ENCODE measurements around the gene SORCS3. TPM values are rescaled to one million over a fixed set of nuclear protein-coding genes. Genes with fewer than 3 reads are reported as not detected.
A peak's percentile ranks its signal among the peaks of the same experiment; 100 is the strongest.

The SORCS3 gene
- total and polyA plus RNA-seq, 4 donors, result 0.29 TPM; not detected in 3

DNA sequence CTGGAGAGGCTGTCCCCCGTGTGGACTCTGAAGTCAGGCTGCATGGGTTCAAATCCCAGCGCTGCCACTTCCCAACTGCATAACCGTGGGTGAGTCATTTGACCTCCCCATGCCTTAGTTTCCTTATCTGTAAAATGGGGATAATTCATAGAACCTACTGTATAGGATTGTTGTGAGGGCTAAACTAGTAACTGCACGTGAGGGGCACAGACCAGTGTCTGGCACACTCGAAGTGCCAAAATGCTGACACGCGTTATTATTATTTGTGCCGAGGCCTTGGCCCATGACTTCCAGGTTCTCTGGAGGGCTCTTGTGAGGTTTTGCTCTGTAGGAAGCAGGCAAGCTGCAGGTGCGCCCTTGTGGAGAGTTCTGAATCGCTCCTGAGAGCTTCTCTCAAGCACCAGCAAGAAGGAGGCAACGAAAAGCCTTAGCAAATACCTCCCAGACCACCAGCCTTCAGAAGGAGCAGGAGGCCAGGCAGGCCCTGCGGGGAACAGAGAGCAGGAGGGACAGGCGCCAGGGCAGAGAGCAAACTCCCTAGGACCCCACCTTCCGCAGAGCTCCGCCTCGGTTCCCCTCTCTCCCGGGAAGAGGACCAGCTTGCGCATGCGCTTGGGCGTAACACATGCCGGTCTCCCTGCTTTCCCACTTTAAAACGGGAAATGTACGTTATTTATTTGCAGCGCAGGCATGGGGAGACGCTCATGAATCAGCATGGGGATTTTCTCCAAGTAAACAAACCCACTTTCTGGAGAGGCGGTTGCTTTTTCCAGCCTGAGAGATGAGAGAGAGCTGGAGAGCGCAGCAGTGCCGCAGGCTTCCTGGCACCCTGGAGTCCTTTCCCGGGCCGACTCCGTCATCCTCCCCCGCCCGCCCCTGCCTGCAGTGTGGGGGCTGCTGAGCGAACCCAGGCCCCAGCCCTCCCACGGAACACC is 39.6 kb downstream of the SORCS3 start:
- intact Hi-C loops (cut with DNase I), result no loop called here

DNA sequence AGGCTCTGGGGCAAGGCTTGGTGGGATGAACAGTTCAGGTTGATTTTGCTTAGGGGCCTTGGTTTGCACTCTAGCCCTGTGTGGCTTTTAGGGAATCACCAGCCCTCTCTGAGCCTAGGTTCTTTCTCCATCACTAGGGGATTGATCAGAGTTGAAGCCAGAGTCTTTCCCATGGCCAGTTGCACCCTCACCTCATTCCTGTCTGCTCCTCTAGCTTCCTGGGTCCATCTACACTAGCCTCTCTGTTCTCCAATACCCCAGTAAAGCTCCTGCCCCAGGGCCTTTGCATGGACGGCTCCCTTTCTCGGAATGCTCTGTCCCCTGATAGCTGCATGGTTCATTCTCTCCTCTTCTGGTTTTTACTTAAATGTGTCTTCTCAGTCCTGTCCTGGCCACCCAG is 40.4 kb downstream of the SORCS3 start:
- H3K27ac ChIP-seq (ENCODE audit: low read depth in 1 of 2, low read length in 2 of 2), result no peak overlapping the region
- no peak overlapping the region for H3K4me3 ChIP-seq (ENCODE audit: low read length in 2 of 2)
- no peaks in the 10 kb centered on the region for H3K4me1 ChIP-seq (ENCODE audit: control insufficient read depth in 1 of 2, insufficient read depth in 2 of 2, low read length in 2 of 2)
- peaks cover 0 to 2% of the 10 kb centered on the region in 2 donors for H3K27me3 ChIP-seq (ENCODE audit: control insufficient read depth in 1 of 2, insufficient read depth in 2 of 2, low read length in 1 of 2)
- H3K36me3 ChIP-seq (ENCODE audit: control insufficient read depth in 1 of 2, insufficient read depth in 2 of 2, low read length in 1 of 2), result no peaks in the 10 kb centered on the region
- WGBS, 2 donors, result 37 to 95% methylated on average over 2 of the region's 2 CpGs
- intact Hi-C loops (cut with DNase I), result no loop called here
- DNase-seq, result no peak
- no peak for ATAC-seq (ENCODE audit: low FRiP score)
- H3K9me3 ChIP-seq (ENCODE audit: control insufficient read depth, low read length), result no peaks in the 10 kb centered on the region

More for the DNA sequence above, 39.6 kb downstream of the SORCS3 start:
- 19 to 20% methylated on average over 34 to 35 of the region's 35 CpGs for WGBS, 2 donors
- ATAC-seq (ENCODE audit: low FRiP score) (peak; percentile 8), DNase-seq (no peak)
- no peaks in the 10 kb centered on the region for H3K36me3 ChIP-seq (ENCODE audit: control insufficient read depth in 1 of 2, insufficient read depth in 2 of 2, low read length in 1 of 2)
- no peak overlapping the region for H3K27ac ChIP-seq (ENCODE audit: low read depth in 1 of 2, low read length in 2 of 2)
- H3K9me3 ChIP-seq (ENCODE audit: control insufficient read depth, low read length), result no peaks in the 10 kb centered on the region
- H3K4me1 ChIP-seq (ENCODE audit: control insufficient read depth in 1 of 2, insufficient read depth in 2 of 2, low read length in 2 of 2), result no peaks in the 10 kb centered on the region
- H3K27me3 ChIP-seq (ENCODE audit: control insufficient read depth in 1 of 2, insufficient read depth in 2 of 2, low read length in 1 of 2), result peaks cover 0 to 2% of the 10 kb centered on the region in 2 donors
- no peak overlapping the region for H3K4me3 ChIP-seq (ENCODE audit: low read length in 2 of 2)

DNA sequence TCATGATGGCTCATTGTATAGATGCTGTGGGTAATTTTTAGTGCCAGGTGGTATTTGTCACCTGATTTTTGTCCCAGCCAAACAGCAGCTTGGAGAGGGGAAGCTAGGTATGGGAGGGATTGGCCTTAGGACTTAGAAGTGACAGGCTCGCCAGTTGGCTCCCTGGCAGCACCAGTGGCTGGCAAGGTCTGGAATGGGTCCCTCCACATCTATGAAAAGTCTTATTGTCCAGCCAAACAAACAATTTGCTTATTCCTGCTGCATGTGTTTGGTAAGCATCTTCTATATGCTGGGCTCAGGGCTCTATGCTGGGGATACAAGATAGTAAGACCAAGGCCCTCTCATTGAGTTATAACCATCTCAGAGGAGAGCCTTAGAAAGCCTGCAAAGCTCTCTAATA is 42.5 kb downstream of the SORCS3 start:
- no peaks in the 10 kb centered on the region for H3K4me1 ChIP-seq (ENCODE audit: control insufficient read depth in 1 of 2, insufficient read depth in 2 of 2, low read length in 2 of 2)
- H3K9me3 ChIP-seq (ENCODE audit: control insufficient read depth, low read length), result no peaks in the 10 kb centered on the region
- DNase-seq (no peak), ATAC-seq (ENCODE audit: low FRiP score) (no peak)
- no peak overlapping the region for H3K27ac ChIP-seq (ENCODE audit: low read depth in 1 of 2, low read length in 2 of 2)
- H3K36me3 ChIP-seq (ENCODE audit: control insufficient read depth in 1 of 2, insufficient read depth in 2 of 2, low read length in 1 of 2), result no peaks in the 10 kb centered on the region
- WGBS, 2 donors, result 80 to 88% methylated on average over 1 of the region's 1 CpG
- intact Hi-C loops (cut with DNase I), result no loop called here
- no peak overlapping the region for H3K4me3 ChIP-seq (ENCODE audit: low read length in 2 of 2)
- H3K27me3 ChIP-seq (ENCODE audit: control insufficient read depth in 1 of 2, insufficient read depth in 2 of 2, low read length in 1 of 2), result no peaks in the 10 kb centered on the region

DNA sequence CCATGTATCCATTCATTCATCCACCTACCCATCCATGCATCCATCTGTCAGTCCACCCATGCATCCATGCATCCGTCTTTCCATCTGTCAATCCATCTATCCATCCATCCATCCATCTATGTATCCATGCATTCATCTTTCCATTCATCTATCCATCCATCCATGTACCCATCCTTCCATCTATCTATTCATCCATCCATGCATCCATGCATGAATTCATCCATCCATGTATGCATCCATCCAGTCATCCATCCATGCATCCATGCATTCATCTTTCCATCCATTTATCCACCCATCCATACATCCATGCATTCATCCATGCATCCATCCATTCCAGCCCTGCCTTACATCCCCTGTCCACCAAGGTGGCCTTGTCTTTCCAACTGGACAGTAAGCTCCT is 45.7 kb downstream of the SORCS3 start:
- Histone ChIP-seq H3K36me3 (ENCODE audit: control insufficient read depth in 1 of 2, insufficient read depth in 2 of 2, low read length in 1 of 2) (no peaks in the 10 kb centered on the region), H3K4me1 (ENCODE audit: control insufficient read depth in 1 of 2, insufficient read depth in 2 of 2, low read length in 2 of 2) (no peaks in the 10 kb centered on the region), H3K4me3 (ENCODE audit: low read length in 2 of 2) (no peak overlapping the region), H3K9me3 (ENCODE audit: control insufficient read depth, low read length) (peaks cover 4% of the 10 kb centered on the region), H3K27ac (ENCODE audit: low read depth in 1 of 2, low read length in 2 of 2) (no peak overlapping the region), H3K27me3 (ENCODE audit: control insufficient read depth in 1 of 2, insufficient read depth in 2 of 2, low read length in 1 of 2) (no peaks in the 10 kb centered on the region)
- ATAC-seq (ENCODE audit: low FRiP score) (no peak), DNase-seq (no peak)
- intact Hi-C loops (cut with DNase I), result no loop called here
- 38 to 80% methylated on average over 1 of the region's 1 CpG for WGBS, 2 donors

DNA sequence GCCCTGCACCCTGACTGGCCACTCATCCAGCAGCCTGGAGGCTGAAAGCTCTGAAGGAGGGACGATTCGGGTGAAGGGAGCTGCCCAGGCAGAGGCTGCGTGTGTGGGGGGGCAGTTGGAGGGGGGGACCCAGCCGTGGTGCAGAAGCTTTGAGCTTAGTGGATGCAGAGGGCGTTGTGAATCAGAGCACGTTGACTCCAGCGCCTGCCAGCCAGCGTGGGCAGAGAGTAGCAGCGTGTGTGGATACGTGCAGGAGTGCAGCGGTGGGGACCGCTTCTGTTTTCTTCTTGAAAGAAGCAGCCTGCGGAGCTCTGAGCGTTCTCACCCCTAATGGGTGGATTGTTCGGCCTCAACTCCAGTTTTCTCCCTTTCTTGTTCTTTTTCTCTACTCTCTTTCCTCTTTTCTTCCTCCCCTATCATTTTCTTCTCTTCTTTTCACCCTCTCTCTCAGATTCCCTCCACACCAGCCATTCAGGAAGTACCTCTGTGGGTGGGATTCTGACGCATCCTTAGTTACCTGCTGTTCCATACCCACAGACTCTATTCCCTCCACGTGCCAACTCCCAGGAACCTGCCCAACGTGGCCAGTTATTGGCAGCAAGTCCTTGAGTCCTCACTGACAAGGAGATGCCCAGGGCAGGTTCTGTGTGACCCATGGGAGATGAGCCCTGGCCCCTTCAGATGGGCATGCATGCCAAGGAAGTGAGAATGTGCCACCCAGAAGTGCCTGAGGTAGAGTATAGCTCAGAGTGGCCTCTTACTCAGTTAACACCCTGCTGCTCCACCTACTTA is 47.4 kb downstream of the SORCS3 start:
- Histone ChIP-seq H3K27me3 (ENCODE audit: control insufficient read depth in 1 of 2, insufficient read depth in 2 of 2, low read length in 1 of 2) (no peaks in the 10 kb centered on the region), H3K36me3 (ENCODE audit: control insufficient read depth in 1 of 2, insufficient read depth in 2 of 2, low read length in 1 of 2) (no peaks in the 10 kb centered on the region), H3K4me3 (ENCODE audit: low read length in 2 of 2) (no peak overlapping the region), H3K9me3 (ENCODE audit: control insufficient read depth, low read length) (peaks cover 4% of the 10 kb centered on the region), H3K4me1 (ENCODE audit: control insufficient read depth in 1 of 2, insufficient read depth in 2 of 2, low read length in 2 of 2) (no peaks in the 10 kb centered on the region), H3K27ac (ENCODE audit: low read depth in 1 of 2, low read length in 2 of 2) (no peak overlapping the region)
- ATAC-seq (ENCODE audit: low FRiP score), result no peak
- intact Hi-C loops (cut with DNase I), result no loop called here
- WGBS, 2 donors, result 48 to 56% methylated on average over 18 of the region's 18 CpGs
- no peak for DNase-seq

DNA sequence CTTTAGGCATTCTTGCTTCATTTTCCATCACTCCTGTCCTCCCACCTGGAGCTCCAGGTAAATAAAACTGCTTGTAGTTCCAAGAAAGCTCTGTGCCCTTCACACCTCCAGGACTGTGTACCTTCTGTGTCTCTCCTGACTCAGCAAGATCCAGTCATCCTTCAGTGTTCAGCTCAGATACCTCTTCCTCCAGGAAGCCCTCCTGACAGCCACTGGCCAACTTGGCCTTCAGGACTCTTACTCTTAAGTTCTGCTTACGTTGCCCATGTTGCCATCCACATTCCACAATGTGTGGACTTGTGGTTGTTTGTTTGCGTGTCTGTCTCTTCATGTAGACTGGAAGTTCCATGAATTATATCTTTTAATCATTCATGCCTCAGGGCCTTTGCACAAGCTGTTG is 48.0 kb downstream of the SORCS3 start:
- ATAC-seq (ENCODE audit: low FRiP score) (no peak), DNase-seq (no peak)
- intact Hi-C loops (cut with DNase I), result no loop called here
- H3K27ac ChIP-seq (ENCODE audit: low read depth in 1 of 2, low read length in 2 of 2), result no peak overlapping the region
- no peaks in the 10 kb centered on the region for H3K4me1 ChIP-seq (ENCODE audit: control insufficient read depth in 1 of 2, insufficient read depth in 2 of 2, low read length in 2 of 2)
- H3K36me3 ChIP-seq (ENCODE audit: control insufficient read depth in 1 of 2, insufficient read depth in 2 of 2, low read length in 1 of 2), result no peaks in the 10 kb centered on the region
- peaks cover 4% of the 10 kb centered on the region for H3K9me3 ChIP-seq (ENCODE audit: control insufficient read depth, low read length)
- 83 to 91% methylated on average over 2 of the region's 2 CpGs for WGBS, 2 donors
- H3K4me3 ChIP-seq (ENCODE audit: low read length in 2 of 2), result no peak overlapping the region
- H3K27me3 ChIP-seq (ENCODE audit: control insufficient read depth in 1 of 2, insufficient read depth in 2 of 2, low read length in 1 of 2), result no peaks in the 10 kb centered on the region

DNA sequence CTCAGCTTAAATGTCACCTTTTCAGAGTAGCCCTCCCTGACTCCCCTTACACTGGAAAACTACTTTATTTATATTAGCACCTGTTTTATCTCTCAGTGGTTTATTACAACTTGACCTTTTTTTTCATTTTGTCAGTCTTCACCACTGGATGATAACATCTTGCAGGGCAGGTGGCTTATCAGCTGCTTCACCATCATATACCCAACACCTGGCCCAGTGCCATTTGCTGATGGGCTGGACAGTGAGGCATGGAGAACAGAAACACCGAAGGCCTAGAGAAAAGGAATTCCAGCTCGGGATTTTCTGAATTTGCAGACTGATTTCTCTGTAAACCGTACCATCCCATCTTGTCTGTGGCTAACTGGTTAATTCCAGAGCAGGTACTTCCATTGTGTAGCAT is 48.5 kb downstream of the SORCS3 start:
- no peak overlapping the region for H3K27ac ChIP-seq (ENCODE audit: low read depth in 1 of 2, low read length in 2 of 2)
- 79 to 80% methylated on average over 3 of the region's 3 CpGs for WGBS, 2 donors
- no peaks in the 10 kb centered on the region for H3K4me1 ChIP-seq (ENCODE audit: control insufficient read depth in 1 of 2, insufficient read depth in 2 of 2, low read length in 2 of 2)
- no peak overlapping the region for H3K4me3 ChIP-seq (ENCODE audit: low read length in 2 of 2)
- DNase-seq (no peak), ATAC-seq (ENCODE audit: low FRiP score) (no peak)
- no peaks in the 10 kb centered on the region for H3K27me3 ChIP-seq (ENCODE audit: control insufficient read depth in 1 of 2, insufficient read depth in 2 of 2, low read length in 1 of 2)
- H3K9me3 ChIP-seq (ENCODE audit: control insufficient read depth, low read length), result peaks cover 4% of the 10 kb centered on the region
- H3K36me3 ChIP-seq (ENCODE audit: control insufficient read depth in 1 of 2, insufficient read depth in 2 of 2, low read length in 1 of 2), result no peaks in the 10 kb centered on the region
- intact Hi-C loops (cut with DNase I), result no loop called here

DNA sequence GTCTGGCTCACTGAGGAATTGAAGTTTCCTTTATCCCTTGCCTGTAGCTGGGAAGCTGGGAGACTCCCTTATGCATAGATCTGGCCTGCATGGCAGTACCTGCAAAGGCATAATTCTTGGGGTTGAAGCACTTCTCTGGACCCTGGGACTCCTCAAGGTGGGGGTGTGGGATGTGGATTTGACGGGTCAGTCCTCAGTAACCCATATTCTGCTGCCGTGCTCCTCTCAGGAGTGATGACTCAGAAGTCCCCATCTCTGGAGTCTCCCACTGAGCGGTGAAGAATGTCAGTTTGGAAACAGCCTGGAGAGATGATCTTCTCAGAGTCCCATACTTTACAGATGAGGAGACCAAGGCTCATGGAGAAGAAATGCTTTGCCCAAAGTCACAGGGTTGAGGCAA is 49.0 kb downstream of the SORCS3 start:
- H3K27me3 ChIP-seq (ENCODE audit: control insufficient read depth in 1 of 2, insufficient read depth in 2 of 2, low read length in 1 of 2), result no peaks in the 10 kb centered on the region
- peaks cover 4% of the 10 kb centered on the region for H3K9me3 ChIP-seq (ENCODE audit: control insufficient read depth, low read length)
- no peak for ATAC-seq (ENCODE audit: low FRiP score)
- no peak overlapping the region for H3K27ac ChIP-seq (ENCODE audit: low read depth in 1 of 2, low read length in 2 of 2)
- H3K4me1 ChIP-seq (ENCODE audit: control insufficient read depth in 1 of 2, insufficient read depth in 2 of 2, low read length in 2 of 2), result no peaks in the 10 kb centered on the region
- intact Hi-C loops (cut with DNase I), result no loop called here
- H3K4me3 ChIP-seq (ENCODE audit: low read length in 2 of 2), result no peak overlapping the region
- WGBS, 2 donors, result 82 to 84% methylated on average over 3 of the region's 3 CpGs
- DNase-seq, result no peak
- no peaks in the 10 kb centered on the region for H3K36me3 ChIP-seq (ENCODE audit: control insufficient read depth in 1 of 2, insufficient read depth in 2 of 2, low read length in 1 of 2)

Data from aorta (tissue), 5 donors.